Pancreas (tissue), 10 donors: ENCODE measurements around the gene PERM1. TPM values are rescaled to one million over a fixed set of nuclear protein-coding genes. Genes with fewer than 3 reads are reported as not detected.
"Not testable (repeated sequence)": the region's sequence is repeated elsewhere in the genome, so short reads cannot be mapped to it uniquely, and the experiment has no call there.

ENCODE experiments used
- ATAC-seq, 4 donors: fragments of 200-7000 bp; cut with Tn5 transposase; one replicate each; pipeline versions ENCODE4 v1.8.0 to v1.9.1; 2020; ENCODE audit warnings: mild to moderate bottlenecking in 4 of 4, moderate library complexity in 4 of 4
- DNase-seq, 6 donors: peaks; one replicate each; pipeline ENCODE4 v3.0.0-alpha.2; 2020
- FAIRE-seq: peaks from 2 replicates; lab custom pipeline; 2012; peaks lifted over from hg19 to GRCh38; lab: Jason Lieb, UNC
- H3K27ac ChIP-seq, 4 donors: fragments of 200-600 bp; sonication (generic); 1 replicate in 3 of 4; 2 replicates in 1 of 4; pipeline versions ENCODE4 v1.5.0 to v1.8.0; 2020
- H3K27me3 ChIP-seq, 4 donors: fragments of 200-600 bp; one replicate each; pipeline ENCODE4 v1.8.0; 2021
- H3K36me3 ChIP-seq, 3 donors: fragments of 200-600 bp; sonication (generic) in 1 of 3; one replicate each; pipeline versions ENCODE4 v1.5.0 to v1.8.0; 2020 to 2021
- H3K4me1 ChIP-seq, 3 donors: fragments of 200-600 bp; one replicate each; pipeline ENCODE4 v1.8.0; 2021
- H3K4me3 ChIP-seq, 4 donors: fragments of 200-600 bp; sonication (generic) in 2 of 4; one replicate each; pipeline versions ENCODE4 v1.5.0 to v1.8.0; 2020 to 2021
- H3K9me3 ChIP-seq, 4 donors: fragments of 200-600 bp; one replicate each; pipeline ENCODE4 v1.8.0; 2021
- CTCF ChIP-seq, 4 donors: fragments of 200-600 bp; sonication (generic) in 3 of 4; IDR thresholded peaks; one replicate each; pipeline versions ENCODE4 v1.5.0 to v1.8.0; 2021; ENCODE audit warnings: antibody characterized with exemption in 4 of 4
- WGBS, 2 donors: extraction: QIAGEN DNeasy Blood & Tissue Kit; methylation state at CpG; one replicate each; pipeline ENCODE4 v1.1.7; 2013; 5-methylcytosine and 5-hydroxymethylcytosine counted together
- intact Hi-C, 3 donors: fragments of 100-400 bp; cut with DNase I; formaldehyde crosslinking; loops; one replicate each; pipeline versions ENCODE4 v1.11.1 to v1.14.2; 2022
- polyA plus RNA-seq, 2 donors: library from polyadenylated mRNA; stranded (reverse); fragments of 200-250 nt; gene quantifications; one replicate each; pipeline ENCODE4 v1.2.3, GENCODE V29; 2013
- total RNA-seq, 6 donors: library from RNA; stranded (reverse); fragmentation: NEBNext Ultra II Directional in 4 of 6; extraction: Animal tissue kit (Norgen Biotek cat#: 25700) in 4 of 6; gene quantifications; one replicate each; pipeline versions ENCODE4 v1.2.1 to v1.2.4, GENCODE V29; 2021 to 2023
- donor health status: healthy with polysubstance abuse.
- donor health status: DM: no; HTN: no; CAD: no; lungs with moderate emphysema.
- donor health status: DM: no; HTN: no; CAD: no.
- donor health status: control.
- donor health status: control.
- donor health status: Bipolar disorder and iron deficiency.
- donor health status: DM: yes; HTN: yes; CAD: no.
- donor health status: DM: no; HTN: no; CAD: no.
- donor health status: DM: no; HTN: no; CAD: no.
- donor health status: DM: yes; HTN: yes; CAD: no.

Gene PERM1
- total and polyA plus RNA-seq, 8 donors: 0.04 to 0.35 (median 0.24) TPM; not detected in 4

- DNase-seq (no peak), FAIRE-seq (no peak), ATAC-seq (no peak)
- H3K27ac ChIP-seq: no peak overlapping the region
- 91 to 98% methylated on average over 15 of the region's 15 CpGs for WGBS, 2 donors
- intact Hi-C loops: no loop called here
- no peak for TF ChIP-seq CTCF (IDR thresholded peaks at IDR 0.05)
- H3K9me3 ChIP-seq: no peaks in the 10 kb centered on the region
- H3K4me1 ChIP-seq: no peaks in the 10 kb centered on the region
- H3K4me3 ChIP-seq: no peak overlapping the region
- peaks cover 9 to 81% (median 50%) of the 10 kb centered on the region in 3 donors for H3K36me3 ChIP-seq
- H3K27me3 ChIP-seq: no peaks in the 10 kb centered on the region
These were observed 29.7 kb downstream of the PERM1 start for GRCh38 chr1:952201-952600.

- Histone ChIP-seq H3K4me3 (no peak overlapping the region), H3K9me3 (no peaks in the 10 kb centered on the region), H3K4me1 (no peaks in the 10 kb centered on the region), H3K27me3 (no peaks in the 10 kb centered on the region), H3K27ac (no peak overlapping the region), H3K36me3 (peaks cover 9 to 80% (median 49%) of the 10 kb centered on the region in 3 donors)
- DNase-seq (no peak), ATAC-seq (no peak), FAIRE-seq (no peak)
- no peak for TF ChIP-seq CTCF (IDR thresholded peaks at IDR 0.05)
- intact Hi-C loops: no loop called here
- WGBS, 2 donors: 79 to 86% methylated on average over 6 of the region's 6 CpGs
These were observed 30.5 kb downstream of the PERM1 start for GRCh38 chr1:951364-951763.

- H3K27me3 ChIP-seq: no peaks in the 10 kb centered on the region
- peaks cover 9 to 80% (median 44%) of the 10 kb centered on the region in 3 donors for H3K36me3 ChIP-seq
- H3K27ac ChIP-seq: no peak overlapping the region
- no peaks in the 10 kb centered on the region for H3K4me1 ChIP-seq
- DNase-seq: no peak
- no peak overlapping the region for H3K4me3 ChIP-seq
- 95 to 96% methylated on average over 23 of the region's 23 CpGs for WGBS, 2 donors
- no peak for FAIRE-seq
- no peak for TF ChIP-seq CTCF (IDR thresholded peaks at IDR 0.05)
- intact Hi-C loops: no loop called here
- ATAC-seq: no peak
- no peaks in the 10 kb centered on the region for H3K9me3 ChIP-seq
These were observed 31.0 kb downstream of the PERM1 start for GRCh38 chr1:950881-951280.

GRCh38 chr1:950268-950667 lies 31.6 kb downstream of the PERM1 start:
- 92 to 96% methylated on average over 9 of the region's 9 CpGs for WGBS, 2 donors
- H3K27ac ChIP-seq: no peak overlapping the region
- H3K36me3 ChIP-seq: peaks cover 9 to 81% (median 43%) of the 10 kb centered on the region in 3 donors
- FAIRE-seq (no peak), ATAC-seq (no peak), DNase-seq (no peak)
- TF ChIP-seq CTCF (IDR thresholded peaks at IDR 0.05): no peak
- H3K4me1 ChIP-seq: no peaks in the 10 kb centered on the region
- no peaks in the 10 kb centered on the region for H3K27me3 ChIP-seq
- no peak overlapping the region for H3K4me3 ChIP-seq
- no peaks in the 10 kb centered on the region for H3K9me3 ChIP-seq
- intact Hi-C loops: no loop called here

GRCh38 chr1:947958-948357 lies 33.9 kb downstream of the PERM1 start:
- H3K4me3 ChIP-seq: no peak overlapping the region
- no peaks in the 10 kb centered on the region for H3K9me3 ChIP-seq
- WGBS, 2 donors: 93 to 95% methylated on average over 15 of the region's 15 CpGs
- H3K27ac ChIP-seq: no peak overlapping the region
- DNase-seq (no peak), ATAC-seq (no peak), FAIRE-seq (no peak)
- H3K36me3 ChIP-seq: peaks cover 5 to 68% (median 30%) of the 10 kb centered on the region in 3 donors
- TF ChIP-seq CTCF (IDR thresholded peaks at IDR 0.05): no peak
- H3K4me1 ChIP-seq: no peaks in the 10 kb centered on the region
- intact Hi-C loops: no loop called here
- H3K27me3 ChIP-seq: no peaks in the 10 kb centered on the region

- H3K27me3 ChIP-seq, intact Hi-C loops, H3K4me3 ChIP-seq, FAIRE-seq, ATAC-seq, H3K9me3 ChIP-seq, H3K4me1 ChIP-seq, DNase-seq, H3K27ac ChIP-seq: not testable (repeated sequence)
- peaks cover 2 to 57% (median 22%) of the 10 kb centered on the region in 3 donors for H3K36me3 ChIP-seq
- 92 to 98% methylated on average over 13 of the region's 13 CpGs for WGBS, 2 donors
These were observed 35.1 kb downstream of the PERM1 start for GRCh38 chr1:946811-947210.
